Astrocyte (in vitro differentiated cells and primary cell): ENCODE measurements around the gene RFX8. TPM values are rescaled to one million over a fixed set of nuclear protein-coding genes. Genes with fewer than 3 reads are reported as not detected.
A peak's percentile ranks its signal among the peaks of the same experiment; 100 is the strongest.

Experiments used
- DNase-seq: peaks from one replicate; pipeline ENCODE4 v3.0.0-alpha.2; 2010; ENCODE audit warnings: low read depth
- FAIRE-seq: peaks from 2 replicates; lab custom pipeline; 2011; peaks lifted over from hg19 to GRCh38; lab: Jason Lieb, UNC
- H2AFZ ChIP-seq: 2 replicates; pipeline ENCODE4 v1.6.0; 2012; ENCODE audit warnings: low read depth, low read length, inconsistent platforms
- H3K27ac ChIP-seq: 2 replicates; pipeline ENCODE4 v1.5.1; 2011; ENCODE audit warnings: low read depth, low read length, inconsistent platforms
- H3K27me3 ChIP-seq: 2 replicates; pipeline ENCODE4 v1.6.0; 2011; ENCODE audit warnings: low read length, inconsistent platforms; ENCODE audit not compliant: insufficient read depth
- H3K36me3 ChIP-seq: 2 replicates; pipeline ENCODE4 v1.5.1; 2011; ENCODE audit warnings: low read length, inconsistent platforms; ENCODE audit not compliant: insufficient read depth
- H3K4me1 ChIP-seq: 2 replicates; pipeline ENCODE4 v1.5.1; 2011; ENCODE audit warnings: low read length, inconsistent platforms; ENCODE audit not compliant: insufficient read depth
- H3K4me2 ChIP-seq: 2 replicates; pipeline ENCODE4 v1.6.0; 2012; ENCODE audit warnings: low read length, inconsistent platforms
- H3K4me3 ChIP-seq: 2 replicates; pipeline ENCODE4 v1.5.1; 2011; ENCODE audit warnings: low read depth, mild to moderate bottlenecking, low read length, inconsistent platforms; ENCODE audit not compliant: insufficient read depth
- H3K79me2 ChIP-seq: 2 replicates; pipeline ENCODE4 v1.6.0; 2012; ENCODE audit warnings: mild to moderate bottlenecking, low read length, inconsistent platforms; ENCODE audit not compliant: insufficient read depth
- H3K9ac ChIP-seq: 2 replicates; pipeline ENCODE4 v1.6.0; 2012; ENCODE audit warnings: mild to moderate bottlenecking, low read length, inconsistent platforms
- H3K9me3 ChIP-seq: 2 replicates; pipeline ENCODE4 v1.5.1; 2012; ENCODE audit warnings: low read depth, mild to moderate bottlenecking, low read length, inconsistent platforms; ENCODE audit not compliant: insufficient read depth
- H4K20me1 ChIP-seq: 2 replicates; pipeline ENCODE4 v1.6.0; 2012; ENCODE audit warnings: low read length, inconsistent platforms; ENCODE audit not compliant: insufficient read depth
- H3K27ac Mint-ChIP-seq: one replicate; pipeline ENCODE4 v1.8.0; 2021; ENCODE audit warnings: mild to moderate bottlenecking, mixed read lengths; ENCODE audit not compliant: unreplicated experiment
- H3K27me3 Mint-ChIP-seq: one replicate; pipeline ENCODE4 v1.8.0; 2021; ENCODE audit warnings: low read depth, mixed read lengths; ENCODE audit not compliant: unreplicated experiment
- H3K36me3 Mint-ChIP-seq: one replicate; pipeline ENCODE4 v1.8.0; 2021; ENCODE audit warnings: low read depth, mixed read lengths; ENCODE audit not compliant: unreplicated experiment
- H3K4me1 Mint-ChIP-seq: one replicate; pipeline ENCODE4 v1.8.0; 2021; ENCODE audit warnings: low read depth, mixed read lengths; ENCODE audit not compliant: unreplicated experiment
- H3K4me3 Mint-ChIP-seq: one replicate; pipeline ENCODE4 v1.8.0; 2021; ENCODE audit warnings: mild to moderate bottlenecking, moderate library complexity, mixed read lengths; ENCODE audit not compliant: unreplicated experiment
- H3K9me3 Mint-ChIP-seq: one replicate; pipeline ENCODE4 v1.8.0; 2021; ENCODE audit warnings: mild to moderate bottlenecking, mixed read lengths; ENCODE audit not compliant: unreplicated experiment
- CTCF ChIP-seq: IDR thresholded peaks from 2 replicates; pipeline ENCODE4 v1.5.1; 2011; ENCODE audit warnings: low read depth, mild to moderate bottlenecking, inconsistent platforms, low read length, moderate library complexity; ENCODE audit not compliant: insufficient read depth
- EZH2 ChIP-seq: IDR thresholded peaks from 2 replicates; pipeline ENCODE4 v1.6.1; 2012; ENCODE audit warnings: mild to moderate bottlenecking, low read length, inconsistent platforms; ENCODE audit not compliant: insufficient read depth
- total RNA-seq: library from RNA; stranded (reverse); gene quantifications from 2 replicates; pipeline ENCODE4 v1.2.1, GENCODE V29; 2021

RFX8 gene
- total RNA-seq, 1 donor from 2014 or later: not detected

- TF ChIP-seq CTCF: no peak
- no peak for TF ChIP-seq EZH2
- peaks cover 25% of the 10 kb centered on the region for H3K27me3 ChIP-seq
- Mint-ChIP-seq H3K27ac (no peak overlapping the region), H3K4me3 (no peak overlapping the region), H3K9me3 (no peaks in the 10 kb centered on the region), H3K4me1 (no peaks in the 10 kb centered on the region), H3K27me3 (peaks cover 40% of the 10 kb centered on the region), H3K36me3 (no peaks in the 10 kb centered on the region)
- H3K4me3 ChIP-seq: no peak overlapping the region
- no peak overlapping the region for H3K27ac ChIP-seq
- H4K20me1 ChIP-seq: no peaks in the 10 kb centered on the region
- H3K79me2 ChIP-seq: no peaks in the 10 kb centered on the region
- no peak overlapping the region for H3K9ac ChIP-seq
- no peaks in the 10 kb centered on the region for H3K36me3 ChIP-seq
- DNase-seq: no peak
- no peaks in the 10 kb centered on the region for H3K9me3 ChIP-seq
- no peak overlapping the region for H3K4me2 ChIP-seq
- FAIRE-seq: no peak
- peaks cover 4% of the 10 kb centered on the region for H3K4me1 ChIP-seq
- no peak overlapping the region for H2AFZ ChIP-seq
Measured at GRCh38 chr2:101382442-101382841, 92.5 kb downstream of the RFX8 start.

- Histone ChIP-seq H3K36me3 (no peaks in the 10 kb centered on the region), H3K27me3 (peaks cover 11% of the 10 kb centered on the region), H3K9ac (no peak overlapping the region), H3K4me1 (no peaks in the 10 kb centered on the region), H3K79me2 (no peaks in the 10 kb centered on the region), H3K4me3 (no peak overlapping the region), H2AFZ (no peak overlapping the region), H3K9me3 (no peaks in the 10 kb centered on the region), H3K4me2 (no peak overlapping the region), H4K20me1 (no peaks in the 10 kb centered on the region), H3K27ac (no peak overlapping the region)
- FAIRE-seq (no peak), DNase-seq (peak; percentile 78)
- Mint-ChIP-seq H3K36me3 (no peaks in the 10 kb centered on the region), H3K27me3 (peaks cover 27% of the 10 kb centered on the region), H3K9me3 (no peaks in the 10 kb centered on the region), H3K27ac (no peak overlapping the region), H3K4me3 (no peak overlapping the region), H3K4me1 (no peaks in the 10 kb centered on the region)
- TF ChIP-seq EZH2 (no peak), CTCF (no peak)
Measured at GRCh38 chr2:101380376-101380775, 94.5 kb downstream of the RFX8 start.

GRCh38 chr2:101379091-101379490, 95.8 kb downstream of the RFX8 start:
- no peak overlapping the region for H3K4me3 Mint-ChIP-seq
- no peak overlapping the region for H3K27ac Mint-ChIP-seq
- Histone ChIP-seq H3K4me3 (no peak overlapping the region), H3K4me2 (no peak overlapping the region), H3K4me1 (no peaks in the 10 kb centered on the region), H2AFZ (no peak overlapping the region), H3K9ac (no peak overlapping the region), H4K20me1 (no peaks in the 10 kb centered on the region), H3K27me3 (peaks cover 7% of the 10 kb centered on the region), H3K27ac (no peak overlapping the region), H3K9me3 (no peaks in the 10 kb centered on the region), H3K79me2 (no peaks in the 10 kb centered on the region), H3K36me3 (no peaks in the 10 kb centered on the region)
- peaks cover 18% of the 10 kb centered on the region for H3K27me3 Mint-ChIP-seq
- DNase-seq (no peak), FAIRE-seq (no peak)
- H3K4me1 Mint-ChIP-seq: no peaks in the 10 kb centered on the region
- H3K9me3 Mint-ChIP-seq: no peaks in the 10 kb centered on the region
- H3K36me3 Mint-ChIP-seq: no peaks in the 10 kb centered on the region
- TF ChIP-seq CTCF: no peak
- no peak for TF ChIP-seq EZH2
